Stimulated activated CD4-positive, alpha-beta T cell treated with anti-CD3 and anti-CD28 coated beads, Interleukin-4, amount 100 ng/mL, for 4 hours (primary cell): ENCODE results near the gene XAB2.
"Not testable (repeated sequence)": the region's sequence is repeated elsewhere in the genome, so short reads cannot be mapped to it uniquely, and the experiment has no call there.

Experiments
- DNase-seq, 2 experiments: peaks; one replicate each; pipeline ENCODE4 v3.0.0-alpha.2; 2020

XAB2 gene

GRCh38 chr19:7648265-7649014, 19.1 kb upstream of the XAB2 start:
- no peak for DNase-seq

GRCh38 chr19:7647156-7647555, 17.8 kb upstream of the XAB2 start:
- no peak for DNase-seq

- DNase-seq = no peak
These were observed 17.0 kb upstream of the XAB2 start for GRCh38 chr19:7646426-7646700.

GRCh38 chr19:7645656-7646425, 16.5 kb upstream of the XAB2 start:
- no peak for DNase-seq

- no peak for DNase-seq
These were observed 15.8 kb upstream of the XAB2 start for GRCh38 chr19:7645163-7645562.

GRCh38 chr19:7644550-7644877, 15.2 kb upstream of the XAB2 start:
- no peak for DNase-seq

- not testable (repeated sequence) for DNase-seq
These were observed 14.5 kb upstream of the XAB2 start for GRCh38 chr19:7643629-7644549.

- DNase-seq = no peak
These were observed 13.7 kb upstream of the XAB2 start for GRCh38 chr19:7643031-7643415.

GRCh38 chr19:7642295-7643030, 13.1 kb upstream of the XAB2 start:
- no peak for DNase-seq

- DNase-seq = no peak
These were observed 12.2 kb upstream of the XAB2 start for GRCh38 chr19:7641290-7642276.

- no peak for DNase-seq
These were observed 11.5 kb upstream of the XAB2 start for GRCh38 chr19:7640803-7641202.

- DNase-seq = no peak
These were observed 10.6 kb upstream of the XAB2 start for GRCh38 chr19:7639863-7640348.

- no peak for DNase-seq
These were observed 9.6 kb upstream of the XAB2 start for GRCh38 chr19:7638802-7639465.

GRCh38 chr19:7637374-7638256, 8.3 kb upstream of the XAB2 start:
- no peak for DNase-seq

- DNase-seq = peak; percentile 88 to 95
These were observed 7.5 kb upstream of the XAB2 start, which contains the start of gene STXBP2 for GRCh38 chr19:7636691-7637373. Gene STXBP2, plus strand, starts transcription at chr19:7637110. Its CDS starts 40 bp downstream, at chr19:7637150.

GRCh38 chr19:7636317-7636690, 7.0 kb upstream of the XAB2 start:
- no peak for DNase-seq

- no peak for DNase-seq
These were observed 6.3 kb upstream of the XAB2 start for GRCh38 chr19:7635670-7636069.

- no peak for DNase-seq
These were observed 4.4 kb upstream of the XAB2 start, which contains the start of gene PCP2 for GRCh38 chr19:7633698-7634097. Gene PCP2, minus strand, starts transcription at chr19:7633719. Its CDS starts 262 bp downstream, at chr19:7633457.
